ENCODE data around the gene OFD1.

The OFD1 gene

GRCh38 chrX:13805241-13805640 is 70.7 kb downstream of the OFD1 start:
- DNase-seq = no peak

- no peak for DNase-seq
These were observed 73.7 kb downstream of the OFD1 start for GRCh38 chrX:13808293-13808692.

GRCh38 chrX:13808865-13809264 is 74.3 kb downstream of the OFD1 start:
- peak; percentile 0 for DNase-seq

GRCh38 chrX:13815664-13816063 is 81.1 kb downstream of the OFD1 start:
- DNase-seq = no peak

- no peak for DNase-seq
These were observed 81.6 kb downstream of the OFD1 start for GRCh38 chrX:13816176-13816575.

- no peak for DNase-seq
These were observed 82.4 kb downstream of the OFD1 start, which contains the start of gene GPM6B for GRCh38 chrX:13816643-13817627. GPM6B (minus strand) TSS chrX:13817093; CDS start chrX:13816904, 189 bp downstream.
